Sigmoid colon (tissue), 7 donors: ENCODE data around the gene TMEM185A. TPM values are rescaled to one million over a fixed set of nuclear protein-coding genes. Genes with fewer than 3 reads are reported as not detected.

ENCODE experiments used
- DNase-seq: peaks from one replicate; pipeline ENCODE4 v3.0.0-alpha.2; 2019
- H3K27ac ChIP-seq, 4 donors: fragments of 200-600 bp; sonication (generic); one replicate each; pipeline ENCODE4 v1.5.1; 2016 to 2019; ENCODE audit warnings: mild to moderate bottlenecking in 1 of 4
- H3K27me3 ChIP-seq, 3 donors: fragments of 200-600 bp; sonication (generic); one replicate each; pipeline ENCODE4 v1.5.1; 2019; ENCODE audit warnings: mild to moderate bottlenecking in 1 of 3
- H3K36me3 ChIP-seq, 4 donors: fragments of 200-600 bp; sonication (generic); one replicate each; pipeline ENCODE4 v1.5.1; 2016 to 2019
- H3K4me1 ChIP-seq, 4 donors: fragments of 200-600 bp; sonication (generic); one replicate each; pipeline ENCODE4 v1.5.1; 2017 to 2019
- H3K4me3 ChIP-seq, 4 donors: fragments of 200-600 bp; sonication (generic); one replicate each; pipeline ENCODE4 v1.5.1; 2017 to 2019; ENCODE audit warnings: mild to moderate bottlenecking in 2 of 4, moderate library complexity in 1 of 4
- H3K9me3 ChIP-seq, 4 donors: fragments of 200-600 bp in 3 of 4; sonication (generic) in 3 of 4; one replicate each; pipeline versions ENCODE4 v1.5.1 to v1.6.1; 2013 to 2019
- EP300 ChIP-seq, 4 donors: sonication (generic); formaldehyde crosslinking; IDR thresholded peaks; one replicate each; pipeline ENCODE4 v1.6.1; 2017; ENCODE audit warnings: antibody characterized with exemption in 4 of 4
- POLR2A ChIP-seq, 2 donors: fragments of 450-650 bp; IDR thresholded peaks; one replicate each; pipeline ENCODE4 v1.6.1; 2016; ENCODE audit warnings: antibody characterized with exemption in 2 of 2, mild to moderate bottlenecking in 2 of 2, moderate library complexity in 2 of 2
- POLR2AphosphoS5 ChIP-seq, 4 donors: sonication (generic); formaldehyde crosslinking; IDR thresholded peaks; one replicate each; pipeline ENCODE4 v1.6.1; 2017; ENCODE audit warnings: antibody characterized with exemption in 4 of 4
- WGBS, 2 donors: extraction: QIAGEN DNeasy Blood & Tissue Kit; methylation state at CpG; one replicate each; pipeline ENCODE4 v1.1.7; 2013; 5-methylcytosine and 5-hydroxymethylcytosine counted together
- intact Hi-C: fragments of 100-400 bp; cut with DNase I; formaldehyde crosslinking; loops from one replicate; pipeline ENCODE4 v1.15.1; 2023
- polyA plus RNA-seq, 3 donors: library from polyadenylated mRNA; stranded (reverse); fragments of 200-250 nt; gene quantifications; one replicate each; pipeline ENCODE4 v1.2.3, GENCODE V29; 2013
- total RNA-seq, 4 donors: library from RNA; depleted of rRNA; stranded (reverse); fragments of >200 nt; gene quantifications; one replicate each; pipeline ENCODE4 v1.1.0, GENCODE V29; 2016
- TF ChIP-seq, protein P1 (sequence below), 4 experiments: fragments of 450-650 bp in 3 of 4; fragments of 200-600 bp in 1 of 4; IDR thresholded peaks; one replicate each; pipeline ENCODE4 v1.5.1; 2016 to 2019; ENCODE audit warnings: antibody characterized with exemption in 4 of 4, mild to moderate bottlenecking in 3 of 4, moderate library complexity in 2 of 4
- donor health status: healthy with polysubstance abuse.
- donor health status: Bipolar disorder and iron deficiency.
- donor health status: healthy.

The TMEM185A gene
- total and polyA plus RNA-seq, 7 donors = 4.2 to 18.3 (median 11.4) TPM

DNA sequence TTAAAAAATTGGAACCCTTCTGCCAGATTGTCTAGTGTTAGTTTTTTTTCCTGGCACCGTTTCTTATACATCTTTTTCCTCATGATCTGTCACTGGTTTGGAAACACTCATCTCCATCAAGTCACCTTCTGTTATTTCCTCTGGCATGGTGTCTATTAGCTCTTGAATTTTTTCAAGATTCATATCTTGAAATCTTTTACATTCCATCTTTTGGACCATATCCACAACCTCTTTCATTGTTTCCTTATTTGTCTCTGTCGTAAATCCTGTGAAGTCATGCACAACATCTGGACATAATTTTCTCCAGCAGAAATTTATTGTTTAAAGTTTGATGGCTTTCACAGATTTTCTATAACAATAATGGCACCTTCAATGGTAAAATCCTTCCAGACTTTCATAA is 10.2 kb upstream of the TMEM185A start:
- H3K27me3 ChIP-seq = no peaks in the 10 kb centered on the region
- TF ChIP-seq, protein P1, sequence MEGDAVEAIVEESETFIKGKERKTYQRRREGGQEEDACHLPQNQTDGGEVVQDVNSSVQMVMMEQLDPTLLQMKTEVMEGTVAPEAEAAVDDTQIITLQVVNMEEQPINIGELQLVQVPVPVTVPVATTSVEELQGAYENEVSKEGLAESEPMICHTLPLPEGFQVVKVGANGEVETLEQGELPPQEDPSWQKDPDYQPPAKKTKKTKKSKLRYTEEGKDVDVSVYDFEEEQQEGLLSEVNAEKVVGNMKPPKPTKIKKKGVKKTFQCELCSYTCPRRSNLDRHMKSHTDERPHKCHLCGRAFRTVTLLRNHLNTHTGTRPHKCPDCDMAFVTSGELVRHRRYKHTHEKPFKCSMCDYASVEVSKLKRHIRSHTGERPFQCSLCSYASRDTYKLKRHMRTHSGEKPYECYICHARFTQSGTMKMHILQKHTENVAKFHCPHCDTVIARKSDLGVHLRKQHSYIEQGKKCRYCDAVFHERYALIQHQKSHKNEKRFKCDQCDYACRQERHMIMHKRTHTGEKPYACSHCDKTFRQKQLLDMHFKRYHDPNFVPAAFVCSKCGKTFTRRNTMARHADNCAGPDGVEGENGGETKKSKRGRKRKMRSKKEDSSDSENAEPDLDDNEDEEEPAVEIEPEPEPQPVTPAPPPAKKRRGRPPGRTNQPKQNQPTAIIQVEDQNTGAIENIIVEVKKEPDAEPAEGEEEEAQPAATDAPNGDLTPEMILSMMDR (IDR thresholded peaks at IDR 0.05) = no peak
- TF ChIP-seq POLR2A (IDR thresholded peaks at IDR 0.05) (no peak), POLR2AphosphoS5 (IDR thresholded peaks at IDR 0.05) (no peak), EP300 (IDR thresholded peaks at IDR 0.05) (no peak)
- no peak overlapping the region for H3K4me3 ChIP-seq
- DNase-seq = no peak
- no peaks in the 10 kb centered on the region for H3K36me3 ChIP-seq
- no peaks in the 10 kb centered on the region for H3K4me1 ChIP-seq
- no peaks in the 10 kb centered on the region for H3K9me3 ChIP-seq
- no peak overlapping the region for H3K27ac ChIP-seq
- intact Hi-C loops = no loop called here
- 23 to 58% methylated on average over 2 of the region's 2 CpGs for WGBS, 2 donors

DNA sequence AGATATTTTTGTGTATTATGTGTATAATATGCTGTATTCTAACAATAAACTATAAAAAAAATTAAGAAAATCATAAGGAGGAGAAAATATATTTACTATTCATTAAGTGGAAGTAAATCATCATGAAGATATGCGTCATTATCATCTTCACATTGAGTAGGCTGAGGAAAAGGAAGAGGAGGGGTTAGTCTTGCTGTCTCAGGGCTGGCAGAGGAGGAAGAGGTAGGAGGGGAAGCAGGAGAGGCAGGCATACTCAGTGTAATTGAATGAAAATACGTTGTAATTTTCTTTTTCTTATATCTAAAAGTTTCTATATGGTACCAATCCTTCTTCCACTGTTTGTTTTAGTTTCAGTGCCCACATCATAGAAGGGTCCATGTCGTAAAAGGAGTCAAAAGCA is 9.8 kb upstream of the TMEM185A start:
- Histone ChIP-seq H3K27ac (no peak overlapping the region), H3K9me3 (no peaks in the 10 kb centered on the region), H3K36me3 (no peaks in the 10 kb centered on the region), H3K4me3 (no peak overlapping the region), H3K4me1 (no peaks in the 10 kb centered on the region), H3K27me3 (no peaks in the 10 kb centered on the region)
- intact Hi-C loops = no loop called here
- 51 to 63% methylated on average over 3 of the region's 3 CpGs for WGBS, 2 donors
- TF ChIP-seq EP300 (IDR thresholded peaks at IDR 0.05) (no peak), POLR2AphosphoS5 (IDR thresholded peaks at IDR 0.05) (no peak), POLR2A (IDR thresholded peaks at IDR 0.05) (no peak)
- TF ChIP-seq, protein P1 (IDR thresholded peaks at IDR 0.05) = no peak
- no peak for DNase-seq

DNA sequence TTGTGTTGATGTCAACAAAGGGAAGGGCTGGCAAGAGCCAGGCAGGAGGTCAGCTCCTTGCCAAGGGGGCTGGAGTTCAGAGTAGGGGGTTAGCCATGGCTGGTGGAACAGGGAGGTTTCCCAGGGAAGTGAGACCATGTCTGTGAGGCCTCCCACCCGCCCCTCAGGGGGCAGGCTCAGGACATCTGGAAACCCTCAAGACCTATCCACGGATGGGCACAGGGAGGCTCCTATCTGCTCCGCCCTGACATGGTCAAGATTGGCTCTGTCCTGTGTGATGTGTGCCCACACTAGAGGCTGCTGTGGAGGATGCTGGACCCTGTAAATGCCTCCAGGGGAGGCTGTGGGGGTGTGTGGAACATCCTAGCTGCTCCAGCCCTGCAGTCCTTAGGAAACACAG is 8.0 kb upstream of the TMEM185A start:
- Histone ChIP-seq H3K27ac (no peak overlapping the region), H3K27me3 (no peaks in the 10 kb centered on the region), H3K9me3 (no peaks in the 10 kb centered on the region), H3K36me3 (no peaks in the 10 kb centered on the region), H3K4me1 (no peaks in the 10 kb centered on the region), H3K4me3 (no peak overlapping the region)
- DNase-seq = no peak
- intact Hi-C loops = no loop called here
- no peak for TF ChIP-seq EP300 (IDR thresholded peaks at IDR 0.05)
- no peak for TF ChIP-seq POLR2A (IDR thresholded peaks at IDR 0.05)
- TF ChIP-seq POLR2AphosphoS5 (IDR thresholded peaks at IDR 0.05) = no peak
- TF ChIP-seq, protein P1 (IDR thresholded peaks at IDR 0.05) = no peak
- WGBS, 2 donors = 84 to 88% methylated on average over 3 of the region's 3 CpGs

DNA sequence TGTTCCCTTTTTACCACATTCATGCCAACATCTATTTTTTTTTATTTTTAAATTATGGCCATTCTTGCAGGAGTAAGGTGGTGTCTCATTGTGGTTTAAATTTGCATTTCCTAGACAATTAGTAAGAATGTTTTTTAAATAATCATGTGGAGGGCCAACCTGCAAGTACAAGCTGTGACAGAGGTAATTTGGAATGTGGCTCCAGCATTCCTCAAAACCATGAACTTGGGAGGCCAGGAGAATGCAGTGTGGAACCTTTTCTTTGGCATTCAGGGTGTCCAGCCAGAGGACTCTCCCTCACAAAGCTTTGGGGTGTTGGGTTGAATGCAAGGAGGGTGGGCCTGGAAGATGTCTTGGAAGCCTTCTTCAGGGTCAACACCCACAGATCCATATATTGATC is 7.3 kb upstream of the TMEM185A start:
- Histone ChIP-seq H3K36me3 (no peaks in the 10 kb centered on the region), H3K27me3 (no peaks in the 10 kb centered on the region), H3K4me3 (no peak overlapping the region), H3K9me3 (no peaks in the 10 kb centered on the region), H3K27ac (no peak overlapping the region), H3K4me1 (no peaks in the 10 kb centered on the region)
- intact Hi-C loops = no loop called here
- DNase-seq = no peak
- no peak for TF ChIP-seq POLR2A (IDR thresholded peaks at IDR 0.05)
- TF ChIP-seq POLR2AphosphoS5 (IDR thresholded peaks at IDR 0.05) = no peak
- TF ChIP-seq, protein P1 (IDR thresholded peaks at IDR 0.05) = no peak

DNA sequence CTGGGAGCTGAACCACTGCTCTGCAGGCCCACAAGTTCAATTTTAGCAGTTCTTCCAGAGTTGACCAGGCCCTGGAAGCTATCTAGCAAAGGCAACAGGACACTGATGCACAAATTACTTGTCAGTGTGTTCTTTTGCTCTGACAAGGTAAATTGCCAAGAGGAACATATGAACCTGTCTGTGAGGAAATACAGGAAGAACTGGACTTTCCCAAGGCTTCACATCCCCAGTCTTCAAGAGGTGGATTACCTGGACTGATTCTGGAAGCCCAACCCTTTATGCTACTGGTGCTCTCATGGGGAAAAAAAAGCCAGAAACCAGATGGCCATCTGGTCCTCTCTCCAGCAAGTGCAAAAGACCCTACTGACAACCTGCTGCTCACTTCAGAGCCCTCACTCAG is 1.9 kb upstream of the TMEM185A start:
- TF ChIP-seq, protein P1 (IDR thresholded peaks at IDR 0.05) = no peak
- TF ChIP-seq EP300 (IDR thresholded peaks at IDR 0.05) (no peak), POLR2A (IDR thresholded peaks at IDR 0.05) (no peak), POLR2AphosphoS5 (IDR thresholded peaks at IDR 0.05) (no peak)
- peaks cover 0 to 14% (median 5%) of the 10 kb centered on the region in 4 donors for H3K4me1 ChIP-seq
- no peaks in the 10 kb centered on the region for H3K27me3 ChIP-seq
- no peaks in the 10 kb centered on the region for H3K9me3 ChIP-seq
- intact Hi-C loops = no loop called here
- H3K27ac ChIP-seq = no peak overlapping the region
- no peak for DNase-seq
- H3K36me3 ChIP-seq = no peaks in the 10 kb centered on the region
- H3K4me3 ChIP-seq = no peak overlapping the region
